Lung microvascular endothelial cell (primary cell): ENCODE measurements around the gene KLF7. TPM values are rescaled to one million over a fixed set of nuclear protein-coding genes. Genes with fewer than 3 reads are reported as not detected.
A peak's percentile ranks its signal among the peaks of the same experiment; 100 is the strongest.
"Not testable (repeated sequence)": the region's sequence is repeated elsewhere in the genome, so short reads cannot be mapped to it uniquely, and the experiment has no call there.

ENCODE experiments used
- DNase-seq, 2 donors: peaks; one replicate each; pipeline versions ENCODE4 v3.0.0 to v3.0.0-alpha.2; 2010; ENCODE audit warnings: low read depth in 2 of 2
- total RNA-seq: library from RNA; depleted of rRNA; stranded (reverse); fragments of >200 nt; gene quantifications from 2 replicates; pipeline ENCODE4 v1.2.1, GENCODE V29; 2014

Gene KLF7
- total RNA-seq, 1 donor from 2014 or later = 8.7 TPM

DNA sequence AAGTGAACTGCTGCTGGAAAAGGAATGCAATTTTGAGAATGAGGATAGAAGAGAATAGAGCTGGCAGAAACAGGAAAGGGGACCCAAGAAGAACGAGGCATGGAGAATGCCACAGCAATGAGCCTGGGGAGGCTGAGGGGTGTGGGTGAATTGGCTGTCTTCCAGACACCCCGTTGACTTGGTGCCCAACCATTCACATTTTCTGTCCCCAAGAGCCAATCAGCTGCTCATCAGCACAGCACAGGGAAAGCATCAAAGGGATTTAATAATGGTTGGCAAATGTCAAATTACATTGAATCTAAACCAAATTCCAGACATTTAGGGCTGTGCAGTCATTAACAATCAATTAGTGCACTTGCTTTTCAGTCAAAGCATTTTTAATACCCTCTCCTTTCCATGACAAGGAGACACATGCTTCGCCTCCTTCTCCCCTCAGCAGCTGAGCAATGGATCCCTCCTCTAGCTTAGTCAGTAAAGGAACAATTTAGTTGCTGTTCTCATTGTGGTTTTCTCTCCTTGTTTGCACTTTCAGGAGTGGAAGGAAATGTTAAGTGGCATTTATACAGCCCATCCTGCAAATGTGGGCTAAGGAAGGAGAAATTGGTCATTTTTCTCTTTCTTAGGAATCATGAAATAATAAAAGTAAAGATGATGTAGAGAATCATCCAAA lies 98.8 kb downstream of the KLF7 start:
- no peak for DNase-seq

DNA sequence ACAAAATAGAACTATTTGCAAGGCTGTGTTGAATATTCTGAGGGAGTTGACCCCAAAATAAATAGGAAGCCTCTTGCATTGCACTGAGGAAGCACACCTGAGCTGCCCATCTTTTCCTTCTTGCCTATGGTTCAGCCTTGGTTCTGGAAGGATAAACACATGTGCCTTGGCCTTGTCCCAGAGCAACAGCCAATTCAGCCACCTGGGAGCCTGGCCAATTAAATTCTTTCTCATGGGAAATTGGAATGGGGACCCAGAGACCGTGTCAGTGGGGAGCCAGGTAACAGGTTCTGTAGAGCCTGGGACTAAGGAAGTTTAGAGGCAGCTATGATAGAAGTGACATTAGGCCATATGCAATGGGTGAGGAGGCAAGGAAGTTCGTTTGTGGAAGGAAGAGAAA lies 99.6 kb downstream of the KLF7 start:
- no peak for DNase-seq

DNA sequence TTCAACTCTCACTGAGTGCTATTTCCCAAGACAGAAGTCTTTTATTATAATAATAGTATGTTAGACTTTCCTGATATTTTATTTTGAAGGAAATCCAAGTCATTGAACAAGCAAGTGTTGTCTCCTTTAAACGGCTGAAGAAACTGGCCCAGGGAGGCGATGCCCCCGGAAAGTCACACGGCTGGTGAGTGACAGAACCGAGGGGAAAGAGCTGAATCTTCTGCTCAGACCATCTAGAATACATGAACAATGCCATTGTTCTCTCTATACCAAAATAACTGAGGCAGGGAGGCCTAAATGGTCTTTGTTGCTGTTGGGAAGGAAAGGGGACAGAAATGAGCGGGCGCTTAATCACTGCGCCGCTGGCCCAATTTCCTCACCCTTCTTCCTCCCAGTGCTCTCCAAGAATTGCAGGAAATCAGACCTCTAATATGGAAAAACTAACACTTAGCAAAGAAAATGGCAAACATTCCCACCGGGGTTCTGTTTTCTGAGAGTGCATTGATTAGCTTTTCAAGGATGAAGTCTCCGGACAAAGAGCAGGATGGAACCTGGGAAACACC lies 101.5 kb downstream of the KLF7 start:
- DNase-seq = peak; percentile 70 to 74

GRCh38 chr2:207061181-207061580 lies 104.6 kb downstream of the KLF7 start:
- no peak for DNase-seq

DNA sequence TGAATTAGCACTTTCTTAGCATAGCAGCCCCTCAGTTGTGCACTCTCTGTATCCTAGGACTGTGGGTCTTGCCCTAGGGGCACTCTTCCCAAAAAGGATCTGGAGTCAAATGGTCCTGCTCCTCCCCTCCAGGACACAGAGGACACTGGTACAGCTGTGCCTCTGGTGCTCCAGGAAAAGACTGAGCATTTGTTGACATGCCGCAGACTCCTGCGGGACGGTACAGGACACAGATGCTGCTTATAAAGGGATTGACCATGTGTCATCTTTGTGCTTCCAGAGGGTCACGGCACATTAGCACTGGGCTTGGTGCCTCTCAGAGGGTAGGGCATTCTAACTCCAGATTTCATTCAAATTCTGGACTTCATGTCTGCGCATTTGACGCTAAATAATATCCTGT lies 110.5 kb downstream of the KLF7 start:
- DNase-seq = no peak

DNA sequence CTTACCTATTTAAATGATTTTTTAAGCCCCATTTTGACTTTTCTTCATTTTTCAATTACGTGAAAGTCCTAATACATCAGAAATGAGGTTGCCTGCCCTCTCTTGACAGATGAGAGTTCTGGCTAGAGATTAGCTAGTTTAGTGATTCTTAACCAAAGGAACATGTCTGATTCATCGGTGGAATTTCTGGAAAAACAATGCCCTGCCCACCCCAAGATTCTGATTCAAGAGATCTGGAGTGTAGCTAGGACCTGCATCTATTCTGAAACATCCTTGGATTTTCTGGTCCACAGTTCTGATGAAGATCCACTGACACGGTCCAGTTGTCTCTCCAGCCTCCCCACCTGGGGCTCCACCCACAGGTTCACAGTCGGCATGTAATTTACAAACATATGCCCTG lies 111.2 kb downstream of the KLF7 start:
- DNase-seq = peak in 1 of 2 donors; percentile 32

- DNase-seq = peak in 1 of 2 donors; percentile 42
These were observed 114.3 kb downstream of the KLF7 start for GRCh38 chr2:207051385-207051965.

GRCh38 chr2:207049122-207049521 lies 116.6 kb downstream of the KLF7 start:
- no peak for DNase-seq

GRCh38 chr2:207048416-207048815 lies 117.3 kb downstream of the KLF7 start:
- no peak for DNase-seq

- DNase-seq = peak; percentile 76 to 77
These were observed 119.0 kb downstream of the KLF7 start for GRCh38 chr2:207046724-207047123.

GRCh38 chr2:207045531-207045930 lies 120.2 kb downstream of the KLF7 start:
- peak in 1 of 2 donors; percentile 34 for DNase-seq

DNA sequence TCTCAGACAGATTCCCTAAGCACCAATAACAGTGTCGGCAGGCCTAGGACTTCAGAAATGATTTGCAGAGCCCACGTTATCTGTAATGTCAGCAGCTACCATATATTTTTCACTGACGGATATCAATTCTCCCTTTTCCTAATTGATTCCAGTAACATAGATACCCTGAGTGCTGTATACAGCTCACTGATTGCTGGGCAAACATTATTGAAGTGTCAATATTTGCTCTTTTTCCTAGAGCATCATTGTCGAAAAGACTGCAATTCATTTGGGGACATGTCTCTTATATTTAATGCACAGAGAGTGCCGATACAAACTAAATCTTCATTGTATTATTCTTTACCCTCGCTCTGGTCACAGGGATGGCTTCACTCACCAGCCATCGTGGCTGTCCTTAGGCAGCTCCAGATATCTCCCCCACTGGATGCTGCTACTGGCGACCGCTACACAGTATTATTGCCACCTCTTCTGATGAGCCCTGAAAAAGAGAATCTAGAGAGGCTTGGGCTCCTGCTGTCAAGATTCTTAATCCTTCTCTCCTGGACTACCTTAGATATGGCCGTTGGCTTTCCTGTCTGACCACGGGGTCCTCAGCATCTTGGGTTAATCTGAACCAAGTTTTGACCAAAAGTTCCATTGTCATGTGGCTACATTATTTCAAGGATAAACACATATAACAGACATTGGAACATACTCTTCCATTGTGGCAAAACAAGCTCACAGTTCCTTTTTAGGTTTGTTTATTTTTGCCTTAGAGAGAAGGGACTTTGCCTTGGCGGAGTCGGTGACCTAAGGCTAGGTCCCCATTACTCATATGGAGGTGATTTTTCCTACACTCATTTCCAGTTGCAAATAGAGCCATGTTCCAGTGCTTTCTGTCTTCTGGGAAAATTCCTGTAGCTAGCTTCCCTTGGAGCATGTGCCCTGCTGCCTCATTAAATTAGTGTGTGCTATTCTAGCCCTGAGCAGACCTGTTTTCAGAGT lies 121.1 kb downstream of the KLF7 start:
- no peak for DNase-seq

DNA sequence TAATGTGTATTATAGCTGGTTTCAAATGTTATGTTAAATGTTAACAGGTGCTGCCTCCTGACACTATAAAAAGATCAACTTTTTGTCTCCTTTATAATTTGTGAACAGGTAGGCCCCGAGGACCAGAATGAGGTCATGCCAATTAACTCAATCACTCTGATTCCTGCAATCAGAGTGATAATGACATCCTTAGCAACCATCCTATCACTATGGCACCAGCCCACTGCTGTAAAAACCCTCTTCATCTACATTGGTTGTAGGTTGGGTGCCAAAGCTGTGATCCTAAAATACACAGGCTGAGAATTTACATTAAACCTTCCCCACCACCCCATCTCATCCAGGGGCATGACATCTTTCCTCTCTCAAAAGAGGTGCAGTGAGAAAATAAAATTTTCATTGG lies 122.9 kb downstream of the KLF7 start:
- DNase-seq = no peak

DNA sequence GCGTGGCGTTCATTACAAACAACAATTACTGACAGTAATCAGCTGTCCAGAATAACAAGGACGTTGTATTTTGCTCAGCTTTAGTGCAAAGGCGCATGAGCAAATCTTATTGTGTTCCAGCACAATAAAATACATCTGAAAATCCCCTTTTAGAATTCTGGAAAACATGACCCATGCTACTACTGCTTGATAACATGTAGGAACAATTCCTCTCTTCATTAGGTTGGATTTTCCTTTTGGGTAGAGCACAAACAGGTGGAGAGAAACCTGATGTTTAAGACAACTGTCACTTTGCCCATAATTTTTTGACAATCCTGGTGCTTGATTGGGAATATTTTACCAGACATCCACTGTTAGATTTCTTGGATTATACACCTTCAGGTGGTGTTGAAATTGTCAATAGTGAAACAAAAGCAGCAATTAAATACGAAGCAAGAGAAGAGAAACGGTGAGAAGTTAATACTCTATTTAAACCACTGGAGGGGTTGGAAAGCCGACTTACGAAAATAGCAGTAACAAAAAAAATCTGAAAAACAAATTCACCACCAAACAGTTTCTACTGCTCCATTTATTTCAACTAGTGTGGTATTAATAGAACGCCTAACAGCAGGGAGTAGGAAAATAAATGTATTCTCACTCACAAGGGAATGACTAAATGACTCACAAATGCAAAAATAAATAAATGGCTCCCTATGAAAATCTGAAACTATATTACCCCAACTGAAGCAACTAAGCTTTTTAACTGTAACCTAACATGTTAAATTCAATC lies 123.8 kb downstream of the KLF7 start:
- DNase-seq = no peak

DNA sequence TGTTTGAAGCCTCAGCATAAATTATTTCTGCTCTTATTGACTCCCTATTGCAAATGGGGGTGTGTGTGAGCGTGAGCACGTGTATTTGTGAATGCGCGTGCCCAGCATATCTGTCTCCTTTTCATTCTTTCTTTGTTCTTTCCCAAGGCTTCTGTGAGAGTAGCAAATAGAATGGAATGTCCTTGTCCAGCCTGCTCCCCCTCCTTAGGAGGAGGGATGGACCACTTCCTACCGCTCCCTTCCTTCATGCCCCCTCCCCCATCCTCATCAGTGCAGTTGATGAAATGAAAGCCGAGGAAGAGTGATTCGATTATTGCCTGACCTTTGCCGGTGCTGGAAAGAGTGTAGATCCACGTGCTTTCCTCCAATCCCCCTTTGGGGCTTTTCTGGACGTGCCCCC lies 124.5 kb downstream of the KLF7 start:
- no peak for DNase-seq

- DNase-seq = no peak
These were observed 125.1 kb downstream of the KLF7 start for GRCh38 chr2:207040696-207041095.

- no peak for DNase-seq
These were observed 126.5 kb downstream of the KLF7 start for GRCh38 chr2:207039225-207039624.

DNA sequence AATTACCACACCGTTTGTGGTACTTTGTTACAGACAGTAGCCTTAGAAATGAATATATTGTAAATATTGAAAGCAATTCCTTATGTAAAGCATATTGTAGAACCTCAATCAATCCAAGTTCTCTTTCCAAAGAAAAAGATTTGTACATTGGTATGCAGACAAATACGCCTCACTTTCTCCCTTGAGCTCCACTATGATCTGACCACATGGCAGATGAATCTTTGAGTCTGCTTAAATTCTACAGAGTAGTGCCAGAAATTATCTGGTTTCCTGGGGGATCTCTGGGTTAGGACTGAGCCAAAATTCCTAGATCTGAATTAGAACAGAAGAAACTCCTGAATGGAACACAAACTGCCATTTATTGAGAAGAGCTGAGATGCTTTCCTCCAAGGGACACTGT lies 127.4 kb downstream of the KLF7 start:
- no peak for DNase-seq

DNA sequence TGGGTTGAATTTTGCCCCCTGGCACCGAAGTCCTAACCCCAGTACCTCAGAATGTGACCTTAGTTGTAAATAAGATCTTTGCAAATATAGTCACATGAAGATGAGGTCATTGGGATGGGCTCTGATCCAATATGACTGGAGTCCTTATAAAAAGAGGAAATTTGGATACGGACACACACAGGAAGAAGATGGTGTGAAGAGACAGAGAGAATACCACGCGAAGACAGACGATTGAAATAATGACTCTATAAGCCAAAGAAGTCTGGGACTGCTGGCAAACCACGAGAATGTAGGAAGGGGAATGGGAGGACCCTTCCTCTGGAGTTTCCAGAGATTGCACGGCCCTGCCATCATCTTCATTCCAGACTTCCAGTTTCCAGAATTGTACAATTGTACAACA lies 127.9 kb downstream of the KLF7 start:
- peak; percentile 43 to 46 for DNase-seq

DNA sequence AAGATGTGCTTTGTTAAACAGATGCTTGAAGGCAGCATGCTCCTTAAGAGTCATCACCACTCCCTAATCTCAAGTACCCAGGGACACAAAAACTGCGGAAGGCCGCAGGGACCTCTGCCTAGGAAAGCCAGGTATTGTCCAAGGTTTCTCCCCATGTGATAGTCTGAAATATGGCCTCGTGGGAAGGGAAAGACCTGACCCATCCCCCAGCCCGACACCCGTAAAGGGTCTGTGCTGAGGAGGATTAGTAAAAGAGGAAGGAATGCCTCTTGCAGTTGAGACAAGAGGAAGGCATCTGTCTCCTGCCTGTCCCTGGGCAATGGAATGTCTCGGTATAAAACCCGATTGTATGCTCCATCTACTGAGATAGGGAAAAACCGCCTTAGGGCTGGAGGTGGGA lies 128.7 kb downstream of the KLF7 start:
- not testable (repeated sequence) for DNase-seq

- no peak for DNase-seq
These were observed 129.9 kb downstream of the KLF7 start for GRCh38 chr2:207035875-207036274.
